Heart right ventricle (tissue), 16 donors: ENCODE data around the gene ZNF276. TPM values are rescaled to one million over a fixed set of nuclear protein-coding genes. Genes with fewer than 3 reads are reported as not detected.

Experiments used
- ATAC-seq, 8 donors: fragments of 200-7000 bp; cut with Tn5 transposase; one replicate each; pipeline ENCODE4 v1.9.1; 2020; ENCODE audit warnings: mild to moderate bottlenecking in 8 of 8, moderate library complexity in 8 of 8, moderate number of reproducible peaks in 1 of 8
- DNase-seq, 2 donors: peaks; one replicate each; pipeline ENCODE4 v3.0.0-alpha.2; 2020
- H3K27ac ChIP-seq, 10 donors: fragments of 200-600 bp; sonication (generic) in 2 of 10; one replicate each; pipeline versions ENCODE4 v1.5.0 to v1.8.0; 2020 to 2022; ENCODE audit warnings: mild to moderate bottlenecking in 3 of 10
- H3K27me3 ChIP-seq, 7 donors: fragments of 200-600 bp; one replicate each; pipeline ENCODE4 v1.8.0; 2021 to 2022; ENCODE audit warnings: mild to moderate bottlenecking in 2 of 7
- H3K36me3 ChIP-seq, 9 donors: fragments of 200-600 bp; sonication (generic) in 1 of 9; one replicate each; pipeline versions ENCODE4 v1.5.0 to v1.8.0; 2020 to 2022; ENCODE audit warnings: mild to moderate bottlenecking in 2 of 9
- H3K4me1 ChIP-seq, 9 donors: fragments of 200-600 bp; sonication (generic) in 1 of 9; one replicate each; pipeline versions ENCODE4 v1.5.0 to v1.8.0; 2020 to 2022; ENCODE audit warnings: mild to moderate bottlenecking in 4 of 9
- H3K4me3 ChIP-seq, 10 donors: fragments of 200-600 bp; sonication (generic) in 2 of 10; one replicate each; pipeline versions ENCODE4 v1.5.0 to v1.8.0; 2020 to 2022; ENCODE audit warnings: mild to moderate bottlenecking in 7 of 10, moderate library complexity in 2 of 10
- H3K9me3 ChIP-seq, 11 donors: fragments of 200-600 bp in 10 of 11; sonication (generic) in 2 of 11; one replicate each; pipeline versions ENCODE4 v1.5.0 to v1.8.0; 2013 to 2022; ENCODE audit warnings: mild to moderate bottlenecking in 2 of 11, control low read depth in 1 of 11, moderate library complexity in 1 of 11
- WGBS, 2 donors: extraction: QIAGEN DNeasy Blood & Tissue Kit; methylation state at CpG; one replicate each; pipeline ENCODE4 v1.1.7; 2013; ENCODE audit warnings: inconsistent platforms in 1 of 2; 5-methylcytosine and 5-hydroxymethylcytosine counted together
- intact Hi-C, 10 donors: fragments of 100-400 bp; cut with DNase I; formaldehyde crosslinking; loops; one replicate each; pipeline versions ENCODE4 v1.11.1 to v1.14.2; 2022
- polyA plus RNA-seq, 2 donors: library from polyadenylated mRNA; stranded (reverse); fragments of 200-250 nt; gene quantifications; one replicate each; pipeline ENCODE4 v1.2.3, GENCODE V29; 2013
- total RNA-seq, 10 donors: library from RNA; stranded (reverse); fragmentation: NEBNext Ultra II Directional in 3 of 10; extraction: Animal tissue kit (Norgen Biotek cat#: 25700) in 3 of 10; gene quantifications; one replicate each; pipeline versions ENCODE4 v1.2.1 to v1.2.4, GENCODE V29; 2021 to 2023
- TF ChIP-seq, protein P1 (sequence below), 9 donors: fragments of 200-600 bp; sonication (generic) in 2 of 9; IDR thresholded peaks; one replicate each; pipeline versions ENCODE4 v1.5.0 to v1.8.0; 2021 to 2022; ENCODE audit warnings: antibody characterized with exemption in 9 of 9, mild to moderate bottlenecking in 5 of 9, moderate library complexity in 1 of 9
- donor health status: Arrhythmogenic right ventricular cardiomyopathy.
- donor health status: ischemic (EF 13 %, LVEDD 7.1; RV severe dilation, severe dysfunction).
- donor health status: healthy with polysubstance abuse.
- donor health status: DM: no; HTN: yes; CAD: no.
- donor health status: DM: no; HTN: no; CAD: no.
- donor health status: ischemic (EF 25% LVEDD 6.9; RV normal size, moderate dysfunction).
- donor health status: ischemic (EF 25% LVEDD 5.7; RV mildly dilated, moderate dysfunction).
- donor health status: healthy.
- donor health status: DM: yes; HTN: yes; CAD: no.
- donor health status: Ischemic cardiomyopathy.
- donor health status: ischemic (EF 35%, LVEDD 5.7; RV mildly dilated, moderate dysfunction).
- donor health status: nonischemic (EF 11% LVEDD 7.7; RV severe dilation, severe dysfunction).
- donor health status: DM: yes; HTN: yes; CAD: no.
- donor health status: PGD.
- donor health status: ischemic (EF 29% LVEDD 5.4; RV normal size, mild dysfunction).
- donor health status: nonischemic (EF 23%, LVEDD 6.1; RV moderate dilation, normal function).

Gene ZNF276
- total and polyA plus RNA-seq, 12 donors: 8.2 to 29.3 (median 12.8) TPM

DNA sequence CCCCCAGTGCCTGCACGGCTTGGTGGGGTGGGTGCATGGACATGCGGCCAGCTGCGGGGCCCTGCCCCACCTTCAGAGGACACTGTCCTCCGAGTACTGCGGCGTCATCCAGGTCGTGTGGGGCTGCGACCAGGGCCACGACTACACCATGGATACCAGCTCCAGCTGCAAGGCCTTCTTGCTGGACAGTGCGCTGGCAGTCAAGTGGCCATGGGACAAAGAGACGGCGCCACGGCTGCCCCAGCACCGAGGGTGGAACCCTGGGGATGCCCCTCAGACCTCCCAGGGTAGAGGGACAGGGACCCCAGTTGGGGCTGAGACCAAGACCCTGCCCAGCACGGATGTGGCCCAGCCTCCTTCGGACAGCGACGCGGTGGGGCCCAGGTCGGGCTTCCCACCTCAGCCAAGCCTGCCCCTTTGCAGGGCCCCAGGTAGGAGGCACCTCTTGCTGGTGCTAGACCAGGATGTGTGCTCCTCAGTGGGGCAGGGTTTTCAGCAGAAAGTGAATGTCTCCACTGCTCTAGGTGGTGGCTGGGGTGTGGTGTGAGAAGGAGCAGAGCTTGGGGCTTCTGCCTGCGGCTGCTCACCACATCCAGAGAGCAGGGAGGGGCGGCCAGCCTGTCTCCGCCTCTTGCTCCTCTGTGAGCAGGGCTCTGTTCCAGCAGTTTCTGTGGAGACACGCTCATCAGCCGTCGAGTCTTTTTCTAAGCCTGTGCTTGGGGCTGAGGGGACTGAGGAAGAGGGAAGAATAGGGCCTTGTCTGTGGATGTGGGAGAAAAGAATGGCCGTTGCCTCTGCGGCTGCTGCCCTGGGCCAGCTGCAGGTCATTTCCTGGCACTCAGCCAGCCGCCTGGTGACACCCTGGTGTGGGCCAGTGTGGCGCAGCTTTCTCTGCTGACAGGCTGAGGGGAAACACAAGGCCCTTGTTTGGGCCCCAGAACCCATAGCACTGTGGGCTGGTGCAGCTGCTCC, 2.2 kb downstream of the ZNF276 start:
- H3K36me3 ChIP-seq: peaks cover 6 to 60% (median 24%) of the 10 kb centered on the region in 9 donors

DNA sequence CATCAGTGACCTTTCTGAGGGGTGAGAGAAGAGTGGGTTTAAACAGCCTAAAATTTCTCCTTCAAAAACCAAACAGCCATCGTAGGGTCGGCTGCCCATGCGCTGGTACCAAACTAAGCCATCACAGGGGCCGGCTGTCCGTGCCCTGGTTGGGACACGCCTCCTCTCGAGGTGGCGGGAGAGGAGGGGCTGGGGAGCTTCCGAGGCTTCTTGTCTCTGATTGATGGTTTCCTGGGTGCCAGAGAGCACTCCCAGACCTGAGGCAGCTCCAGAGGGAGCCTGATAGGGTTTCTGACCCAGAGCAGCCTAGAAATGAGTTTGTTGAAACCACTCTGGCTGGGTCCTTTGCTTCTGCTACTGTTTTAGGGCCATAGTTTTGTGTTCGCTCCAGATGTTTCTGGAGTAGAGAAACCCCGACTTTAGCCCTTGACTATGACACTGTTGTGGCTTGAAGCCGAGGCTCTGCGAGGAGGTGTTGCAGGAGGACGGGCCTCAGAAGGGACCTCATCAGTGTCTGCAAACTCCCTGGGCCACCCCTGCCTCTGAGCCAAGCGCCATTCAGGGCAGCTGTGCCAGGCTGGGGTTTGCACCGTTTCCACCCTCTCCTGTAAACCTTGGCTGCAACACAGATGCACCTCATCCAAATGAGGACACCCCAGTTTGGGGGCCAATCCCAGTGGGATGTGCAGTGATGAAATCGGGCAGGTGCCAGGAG, 6.2 kb downstream of the ZNF276 start:
- DNase-seq (no peak), ATAC-seq (no peak)
- H3K4me3 ChIP-seq: no peak overlapping the region
- WGBS, 2 donors: 81 to 85% methylated on average over 17 of the region's 17 CpGs
- TF ChIP-seq, protein P1, sequence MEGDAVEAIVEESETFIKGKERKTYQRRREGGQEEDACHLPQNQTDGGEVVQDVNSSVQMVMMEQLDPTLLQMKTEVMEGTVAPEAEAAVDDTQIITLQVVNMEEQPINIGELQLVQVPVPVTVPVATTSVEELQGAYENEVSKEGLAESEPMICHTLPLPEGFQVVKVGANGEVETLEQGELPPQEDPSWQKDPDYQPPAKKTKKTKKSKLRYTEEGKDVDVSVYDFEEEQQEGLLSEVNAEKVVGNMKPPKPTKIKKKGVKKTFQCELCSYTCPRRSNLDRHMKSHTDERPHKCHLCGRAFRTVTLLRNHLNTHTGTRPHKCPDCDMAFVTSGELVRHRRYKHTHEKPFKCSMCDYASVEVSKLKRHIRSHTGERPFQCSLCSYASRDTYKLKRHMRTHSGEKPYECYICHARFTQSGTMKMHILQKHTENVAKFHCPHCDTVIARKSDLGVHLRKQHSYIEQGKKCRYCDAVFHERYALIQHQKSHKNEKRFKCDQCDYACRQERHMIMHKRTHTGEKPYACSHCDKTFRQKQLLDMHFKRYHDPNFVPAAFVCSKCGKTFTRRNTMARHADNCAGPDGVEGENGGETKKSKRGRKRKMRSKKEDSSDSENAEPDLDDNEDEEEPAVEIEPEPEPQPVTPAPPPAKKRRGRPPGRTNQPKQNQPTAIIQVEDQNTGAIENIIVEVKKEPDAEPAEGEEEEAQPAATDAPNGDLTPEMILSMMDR (IDR thresholded peaks at IDR 0.05): no peak
- no peaks in the 10 kb centered on the region for H3K27me3 ChIP-seq
- H3K27ac ChIP-seq: no peak overlapping the region
- peaks cover 8 to 98% (median 48%) of the 10 kb centered on the region in 9 donors for H3K36me3 ChIP-seq
- H3K4me1 ChIP-seq: peaks cover 16 to 31% (median 24%) of the 10 kb centered on the region in 9 donors
- intact Hi-C loops: no loop called here
- H3K9me3 ChIP-seq: no peaks in the 10 kb centered on the region

More for the DNA sequence above, 2.2 kb downstream of the ZNF276 start:
- peak overlapping the region in 9 of 10 donors; percentile 2 to 100 (median 98) for H3K27ac ChIP-seq
- H3K4me1 ChIP-seq: peaks cover 26 to 56% (median 39%) of the 10 kb centered on the region in 9 donors
- ATAC-seq (peak in 4 of 8 donors; percentile 6 to 48 (median 28)), DNase-seq (peak; percentile 64 to 70)
- TF ChIP-seq, protein P1 (IDR thresholded peaks at IDR 0.05): no peak
- intact Hi-C loops: loop anchor here in 2 of 10 donors (5.0 kb wide), 2 partner anchors 69 to 161 kb away; partner anchors contain the start of gene RPL13 (in 1 of the 2)
- no peaks in the 10 kb centered on the region for H3K9me3 ChIP-seq
- peak overlapping the region in 9 of 10 donors; percentile 62 to 99 (median 91) for H3K4me3 ChIP-seq
- no peaks in the 10 kb centered on the region for H3K27me3 ChIP-seq
- WGBS, 2 donors: 65 to 76% methylated on average over 30 of the region's 30 CpGs

DNA sequence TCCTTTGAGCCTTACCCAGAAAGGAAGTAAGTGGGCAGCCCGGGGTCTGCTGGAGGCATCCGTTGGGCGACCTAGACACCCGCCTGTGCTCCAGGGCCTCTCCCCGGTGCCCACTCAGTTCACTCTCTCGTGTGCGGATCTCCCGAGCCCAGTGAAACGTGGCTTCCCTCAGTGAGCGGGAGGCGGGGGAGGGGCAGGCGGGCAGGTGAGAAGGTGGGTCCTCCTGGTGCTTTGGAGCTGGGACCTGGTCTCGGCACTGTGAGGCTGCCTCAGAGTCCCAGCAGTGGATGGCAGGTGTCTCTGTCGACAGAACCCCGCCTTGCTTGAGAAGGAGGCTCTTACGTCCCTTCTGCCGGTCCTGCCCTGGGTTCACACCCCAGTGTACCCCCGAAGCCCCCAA, 8.0 kb downstream of the ZNF276 start:
- DNase-seq (no peak), ATAC-seq (no peak)
- Histone ChIP-seq H3K9me3 (no peaks in the 10 kb centered on the region), H3K4me3 (no peak overlapping the region), H3K4me1 (peaks cover 0 to 14% (median 7%) of the 10 kb centered on the region in 9 donors), H3K36me3 (peaks cover 12 to 96% (median 50%) of the 10 kb centered on the region in 9 donors), H3K27me3 (no peaks in the 10 kb centered on the region), H3K27ac (no peak overlapping the region)
- 93% methylated on average over 18 of the region's 18 CpGs for WGBS, 2 donors
- TF ChIP-seq, protein P1 (IDR thresholded peaks at IDR 0.05): no peak
- intact Hi-C loops: no loop called here
